A549 (cell line): ENCODE data around the gene ARID1B.

Experiments used
- EP300 ChIP-seq, 2 experiments: fragments of >200 bp; sonication (Bioruptor Twin); formaldehyde crosslinking; IDR thresholded peaks; 2 replicates in 1 of 2; 3 replicates in 1 of 2; pipeline ENCODE4 v1.6.1; 2016 to 2017
- HDAC2 ChIP-seq: fragments of 200-600 bp; sonication (generic); IDR thresholded peaks from 2 replicates; pipeline ENCODE4 v1.6.1; 2016
- HES2 ChIP-seq: fragments of >200 bp; sonication (Bioruptor Twin); formaldehyde crosslinking; IDR thresholded peaks from 2 replicates; pipeline ENCODE4 v1.6.1; 2016
- PBX3 ChIP-seq: IDR thresholded peaks from 2 replicates; pipeline ENCODE4 v1.6.1; 2012
- POLR2A ChIP-seq: IDR thresholded peaks from 2 replicates; pipeline ENCODE4 v1.6.1; 2012; ENCODE audit warnings: mild to moderate bottlenecking, low read length
- RCOR1 ChIP-seq: fragments of 150-350 bp; IDR thresholded peaks from 2 replicates; pipeline ENCODE4 v1.6.1; 2014; ENCODE audit warnings: antibody characterized with exemption, low read length, low read depth
- SREBF2 ChIP-seq: fragments of 450-650 bp; IDR thresholded peaks from 2 replicates; pipeline ENCODE4 v1.6.1; 2014; ENCODE audit warnings: mild to moderate bottlenecking, moderate library complexity
- ZNF302 ChIP-seq: fragments of 250-450 bp; sonication (Bioruptor Pico); IDR thresholded peaks from 2 replicates; pipeline ENCODE4 v1.9.0; 2021; ENCODE audit warnings: inconsistent platforms, mild to moderate bottlenecking, moderate library complexity
- TF ChIP-seq, protein P1 (sequence below): fragments of >200 bp; sonication (Bioruptor Twin); formaldehyde crosslinking; IDR thresholded peaks from 3 replicates; pipeline ENCODE4 v1.5.1; 2016

GRCh38 chr6:156910011-156910334 is 132.8 kb downstream of the ARID1B start:
- TF ChIP-seq POLR2A (no peak), RCOR1 (no peak), ZNF302 (CRISPR knock-in tag) (no peak), HDAC2 (no peak), SREBF2 (no peak), HES2 (no peak), EP300 (IDR thresholded peaks at IDR 0.05) (no peak), PBX3 (no peak)
- TF ChIP-seq, protein P1, sequence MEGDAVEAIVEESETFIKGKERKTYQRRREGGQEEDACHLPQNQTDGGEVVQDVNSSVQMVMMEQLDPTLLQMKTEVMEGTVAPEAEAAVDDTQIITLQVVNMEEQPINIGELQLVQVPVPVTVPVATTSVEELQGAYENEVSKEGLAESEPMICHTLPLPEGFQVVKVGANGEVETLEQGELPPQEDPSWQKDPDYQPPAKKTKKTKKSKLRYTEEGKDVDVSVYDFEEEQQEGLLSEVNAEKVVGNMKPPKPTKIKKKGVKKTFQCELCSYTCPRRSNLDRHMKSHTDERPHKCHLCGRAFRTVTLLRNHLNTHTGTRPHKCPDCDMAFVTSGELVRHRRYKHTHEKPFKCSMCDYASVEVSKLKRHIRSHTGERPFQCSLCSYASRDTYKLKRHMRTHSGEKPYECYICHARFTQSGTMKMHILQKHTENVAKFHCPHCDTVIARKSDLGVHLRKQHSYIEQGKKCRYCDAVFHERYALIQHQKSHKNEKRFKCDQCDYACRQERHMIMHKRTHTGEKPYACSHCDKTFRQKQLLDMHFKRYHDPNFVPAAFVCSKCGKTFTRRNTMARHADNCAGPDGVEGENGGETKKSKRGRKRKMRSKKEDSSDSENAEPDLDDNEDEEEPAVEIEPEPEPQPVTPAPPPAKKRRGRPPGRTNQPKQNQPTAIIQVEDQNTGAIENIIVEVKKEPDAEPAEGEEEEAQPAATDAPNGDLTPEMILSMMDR, result no peak
